WERI-Rb-1 (cell line): ENCODE measurements around the gene YJEFN3.
A peak's percentile ranks its signal among the peaks of the same experiment; 100 is the strongest.

Experiments
- DNase-seq: peaks from one replicate; pipeline ENCODE4 v3.0.0-alpha.2; 2020
- H3K27ac ChIP-seq: fragments of 250-450 bp; sonication (Bioruptor Pico); 2 replicates; pipeline ENCODE4 v1.5.1; 2020; ENCODE audit warnings: mild to moderate bottlenecking, moderate library complexity
- H3K27me3 ChIP-seq: fragments of 250-450 bp; sonication (Bioruptor Pico); 2 replicates; pipeline ENCODE4 v1.5.1; 2021; ENCODE audit warnings: mild to moderate bottlenecking, low read depth, moderate library complexity; ENCODE audit not compliant: insufficient read depth, severe bottlenecking
- H3K36me3 ChIP-seq: fragments of 250-450 bp; sonication (Bioruptor Pico); 2 replicates; pipeline ENCODE4 v1.5.1; 2020; ENCODE audit warnings: mild to moderate bottlenecking, moderate library complexity
- H3K4me3 ChIP-seq: 2 replicates; pipeline ENCODE4 v1.5.1; 2011; ENCODE audit warnings: low read depth, mild to moderate bottlenecking, control low read depth, low read length
- H3K9me3 ChIP-seq: fragments of 250-450 bp; sonication (Bioruptor Pico); 2 replicates; pipeline ENCODE4 v1.5.1; 2021; ENCODE audit warnings: mild to moderate bottlenecking, moderate library complexity; ENCODE audit not compliant: severe bottlenecking
- CTCF ChIP-seq: IDR thresholded peaks from 2 replicates; pipeline ENCODE4 v1.5.1; 2011; ENCODE audit warnings: low read depth, mild to moderate bottlenecking, control low read depth, inconsistent platforms, low read length

Gene YJEFN3

DNA sequence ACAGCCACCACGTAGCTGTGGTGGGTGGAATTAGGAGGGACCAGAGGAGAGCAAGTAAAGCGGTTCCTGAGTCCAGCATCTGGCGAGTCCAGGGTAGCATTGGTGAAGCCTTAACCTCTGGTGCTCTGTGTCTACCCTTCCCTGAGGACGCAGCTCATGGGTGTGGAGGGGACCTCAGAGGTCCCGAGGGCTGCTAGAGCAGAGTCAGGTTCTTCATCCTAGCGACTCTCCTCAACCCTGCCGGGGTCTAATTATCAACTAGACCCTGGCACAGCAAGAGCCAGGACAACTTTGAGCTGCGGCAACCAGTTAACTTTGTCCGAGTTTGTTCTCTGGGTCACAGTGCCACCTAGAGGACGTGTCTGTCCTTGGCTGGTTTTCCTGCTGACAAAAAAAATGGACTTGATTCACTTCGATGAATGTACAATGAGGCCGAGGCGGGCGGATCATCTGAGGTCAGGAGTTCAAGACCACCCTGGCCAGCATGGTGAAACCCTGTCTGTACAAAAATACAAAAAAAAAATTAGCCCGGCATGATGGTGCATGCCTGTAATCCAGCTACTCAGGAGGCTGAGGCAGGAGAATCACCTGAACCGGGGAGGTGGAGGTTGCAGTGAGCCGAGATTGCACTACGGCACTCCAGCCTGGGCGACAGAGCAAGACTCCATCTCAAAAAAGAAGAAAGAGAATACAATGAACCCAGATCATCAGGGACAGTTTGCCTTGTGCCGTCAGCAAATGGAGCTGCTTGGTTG lies 38.3 kb upstream of the YJEFN3 start:
- peak; percentile 83 for TF ChIP-seq CTCF
- no peak overlapping the region for H3K4me3 ChIP-seq
- peak; percentile 73 for DNase-seq
- H3K36me3 ChIP-seq, result peaks cover 28% of the 10 kb centered on the region
- H3K27ac ChIP-seq, result no peak overlapping the region
- H3K9me3 ChIP-seq, result no peaks in the 10 kb centered on the region
- no peaks in the 10 kb centered on the region for H3K27me3 ChIP-seq

DNA sequence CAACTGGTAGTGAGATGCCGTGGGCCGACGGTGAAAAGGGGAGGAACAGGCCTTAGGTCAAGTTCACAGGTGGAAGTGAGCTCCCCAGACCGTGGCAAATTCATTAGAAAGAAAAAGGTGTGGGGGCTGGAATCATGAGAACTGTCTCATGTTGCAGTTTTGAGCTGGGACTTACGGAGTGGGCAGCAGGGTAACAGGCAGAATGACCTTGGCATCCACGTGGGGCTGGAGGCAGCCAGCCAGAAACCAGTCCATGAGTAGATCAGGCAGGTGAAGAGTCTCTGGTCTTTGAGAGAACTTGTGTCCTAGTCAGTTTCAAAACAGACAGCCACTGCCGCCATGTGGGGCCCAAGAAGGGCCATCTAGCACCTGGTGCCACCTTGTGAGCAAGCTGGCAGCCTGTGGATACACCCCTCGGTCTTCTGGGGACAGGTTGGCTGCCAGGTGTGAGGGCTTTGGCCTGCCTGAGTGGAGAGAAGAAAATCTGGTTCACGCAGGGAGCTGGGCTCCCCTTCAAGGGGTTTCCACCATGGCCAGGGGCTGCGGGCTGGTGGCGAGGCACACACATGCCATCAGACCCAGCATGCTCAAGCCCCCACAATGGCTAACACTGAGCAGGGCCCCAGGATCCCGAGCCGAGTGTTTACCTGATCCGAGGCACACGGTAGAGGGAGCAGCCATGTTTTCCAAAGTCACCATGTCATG lies 37.2 kb upstream of the YJEFN3 start:
- Histone ChIP-seq H3K9me3 (no peaks in the 10 kb centered on the region), H3K27ac (no peak overlapping the region), H3K4me3 (no peak overlapping the region), H3K36me3 (peaks cover 35% of the 10 kb centered on the region), H3K27me3 (no peaks in the 10 kb centered on the region)
- no peak for DNase-seq
- TF ChIP-seq CTCF, result no peak

DNA sequence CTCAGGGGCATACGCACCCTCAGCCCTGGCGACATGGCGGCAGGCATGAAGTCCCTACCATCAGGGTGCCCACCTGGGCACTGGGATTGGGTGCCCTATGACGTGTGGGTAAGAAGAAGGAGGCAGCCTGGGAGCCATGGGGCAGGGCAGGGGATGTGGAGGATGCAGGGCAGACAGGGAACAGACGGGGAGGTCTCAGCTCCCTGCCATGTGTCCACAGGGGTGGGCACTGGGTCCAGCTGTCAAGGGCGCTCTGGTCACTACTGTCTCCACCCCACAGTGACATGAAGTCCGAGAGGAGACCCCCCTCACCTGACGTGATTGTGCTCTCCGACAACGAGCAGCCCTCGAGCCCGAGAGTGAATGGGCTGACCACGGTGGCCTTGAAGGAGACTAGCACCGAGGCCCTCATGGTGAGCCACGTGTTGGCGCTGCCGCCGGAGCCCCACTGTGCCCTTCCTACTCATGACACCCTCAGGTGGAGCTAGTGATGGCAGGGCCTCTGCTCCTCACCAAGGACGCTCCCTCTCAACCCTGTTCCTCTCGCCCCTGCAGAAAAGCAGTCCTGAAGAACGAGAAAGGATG lies 36.6 kb upstream of the YJEFN3 start:
- H3K27me3 ChIP-seq, result no peaks in the 10 kb centered on the region
- no peak overlapping the region for H3K4me3 ChIP-seq
- H3K27ac ChIP-seq, result no peak overlapping the region
- no peaks in the 10 kb centered on the region for H3K9me3 ChIP-seq
- peaks cover 40% of the 10 kb centered on the region for H3K36me3 ChIP-seq
- TF ChIP-seq CTCF, result no peak
- DNase-seq, result no peak

DNA sequence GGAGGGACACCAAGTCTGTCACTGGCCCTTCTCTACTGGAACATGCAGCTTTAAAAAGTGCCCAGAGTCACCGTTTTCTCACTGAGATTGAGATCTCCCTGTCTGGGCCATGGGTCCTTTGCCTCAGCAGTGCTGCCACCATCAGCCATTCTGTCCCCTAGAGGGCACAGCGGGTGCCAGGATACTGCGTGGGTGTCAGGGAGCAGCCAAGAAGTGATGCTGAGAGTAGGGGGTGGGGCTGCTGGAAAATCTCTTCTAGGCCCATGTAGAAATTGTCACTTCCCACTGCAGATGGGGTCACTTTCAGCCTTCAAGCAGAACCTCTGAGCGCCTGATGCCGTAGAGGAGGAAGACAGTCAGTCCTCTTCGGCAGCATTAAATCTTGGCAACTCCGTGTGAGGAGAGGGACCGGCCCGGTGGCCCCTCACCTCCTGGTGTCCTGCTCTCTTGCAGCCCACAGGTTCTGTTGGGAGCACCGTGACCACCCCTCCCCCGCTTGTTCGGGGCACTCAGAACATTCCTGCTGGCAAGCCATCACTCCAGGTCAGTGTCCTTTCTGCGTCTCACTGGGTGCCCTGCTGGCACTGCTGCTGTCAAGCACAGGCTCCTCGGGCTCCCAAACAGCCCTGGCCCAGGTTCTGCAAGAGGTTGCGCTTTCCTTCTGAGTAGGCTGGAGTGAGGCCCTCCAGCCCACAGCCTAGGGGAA lies 34.7 kb upstream of the YJEFN3 start:
- Histone ChIP-seq H3K4me3 (no peak overlapping the region), H3K36me3 (peaks cover 59% of the 10 kb centered on the region), H3K9me3 (no peaks in the 10 kb centered on the region), H3K27ac (no peak overlapping the region), H3K27me3 (no peaks in the 10 kb centered on the region)
- no peak for TF ChIP-seq CTCF
- DNase-seq, result no peak

DNA sequence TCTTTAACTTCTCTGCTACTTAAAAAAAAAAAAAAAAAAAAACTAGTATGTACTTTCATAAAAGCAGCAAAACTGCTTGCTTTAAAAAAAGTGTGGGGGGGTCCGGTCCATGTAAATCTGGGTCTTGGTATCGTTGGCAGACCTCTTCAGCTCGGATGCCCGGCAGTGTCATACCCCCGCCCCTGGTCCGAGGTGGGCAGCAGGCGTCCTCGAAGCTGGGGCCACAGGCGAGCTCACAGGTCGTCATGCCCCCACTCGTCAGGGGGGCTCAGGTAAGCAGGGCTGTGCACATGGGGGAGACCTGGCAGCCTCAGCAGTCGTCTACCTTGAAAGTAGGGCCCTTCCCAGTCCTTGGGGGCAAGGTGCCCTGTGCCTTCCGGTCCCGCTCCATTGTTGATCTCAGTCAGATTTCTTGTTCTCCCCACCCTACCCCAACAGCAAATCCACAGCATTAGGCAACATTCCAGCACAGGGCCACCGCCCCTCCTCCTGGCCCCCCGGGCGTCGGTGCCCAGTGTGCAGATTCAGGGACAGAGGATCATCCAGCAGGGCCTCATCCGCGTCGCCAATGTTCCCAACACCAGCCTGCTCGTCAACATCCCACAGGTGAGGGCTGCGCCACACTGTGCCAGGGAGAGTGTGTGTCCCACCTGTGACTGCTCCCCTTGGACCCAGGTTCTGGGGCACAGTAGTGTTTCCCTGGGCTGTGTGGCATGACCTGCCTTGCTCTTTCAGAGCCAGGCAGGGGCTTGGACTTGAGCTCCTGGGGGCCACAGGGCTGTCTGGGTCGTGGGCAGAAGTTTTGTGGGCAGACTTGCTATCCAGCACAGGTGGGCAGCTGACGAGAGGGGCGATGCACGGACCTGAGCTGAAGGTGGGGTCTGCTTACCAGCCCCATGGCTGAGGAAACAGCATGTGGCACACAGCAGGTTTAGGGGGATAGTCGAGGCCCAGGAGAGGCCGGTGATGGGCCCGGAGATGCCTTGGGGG lies 32.8 kb upstream of the YJEFN3 start:
- DNase-seq, result no peak
- no peak overlapping the region for H3K27ac ChIP-seq
- H3K36me3 ChIP-seq, result peaks cover 73% of the 10 kb centered on the region
- H3K4me3 ChIP-seq, result no peak overlapping the region
- no peak for TF ChIP-seq CTCF
- H3K9me3 ChIP-seq, result no peaks in the 10 kb centered on the region
- no peaks in the 10 kb centered on the region for H3K27me3 ChIP-seq
